AG04450 (cell line): Measurements from ENCODE around the gene DSCAML1. TPM values are rescaled to one million over a fixed set of nuclear protein-coding genes. Genes with fewer than 3 reads are reported as not detected.

Experiments
- CTCF ChIA-PET: fragments of 300-600, 350-600 bp; formaldehyde crosslinking; extraction: SDS; loops from one replicate; lab custom pipeline; 2022; ENCODE audit warnings: antibody characterized with exemption, inconsistent platforms; lab: Charles Lee
- POLR2A ChIA-PET: fragments of 350-600 bp; formaldehyde crosslinking; extraction: SDS; loops from one replicate; lab custom pipeline; 2021; ENCODE audit warnings: antibody characterized with exemption, inconsistent platforms; lab: Yijun Ruan, JAX
- DNase-seq: peaks from one replicate; pipeline ENCODE4 v3.0.0-alpha.2; 2011; ENCODE audit warnings: low read depth, low spot score
- H3K27ac ChIP-seq: one replicate; pipeline ENCODE4 v1.5.1; 2012; ENCODE audit warnings: low read depth, low read length, control low read depth
- H3K27me3 ChIP-seq: one replicate; pipeline ENCODE4 v1.6.0; 2012; ENCODE audit warnings: low read length; ENCODE audit not compliant: control insufficient read depth, insufficient read depth
- H3K4me3 ChIP-seq: 2 replicates; pipeline ENCODE4 v1.5.1; 2011; ENCODE audit warnings: mild to moderate bottlenecking, low read depth, low read length, control low read depth
- H3K9me3 ChIP-seq: 2 replicates; pipeline ENCODE4 v1.5.1; 2012; ENCODE audit warnings: low read length; ENCODE audit not compliant: control insufficient read depth, insufficient read depth
- CTCF ChIP-seq: IDR thresholded peaks from 2 replicates; pipeline ENCODE4 v1.5.1; 2011; ENCODE audit warnings: low read depth, low read length, control low read depth, inconsistent platforms
- polyA plus RNA-seq: library from polyadenylated mRNA; depleted of rRNA; stranded (reverse); fragments of >200 nt; gene quantifications from 2 replicates; pipeline ENCODE4 v1.2.3, GENCODE V29; 2011

Gene DSCAML1
- polyA plus RNA-seq, 1 experiment = not detected

DNA sequence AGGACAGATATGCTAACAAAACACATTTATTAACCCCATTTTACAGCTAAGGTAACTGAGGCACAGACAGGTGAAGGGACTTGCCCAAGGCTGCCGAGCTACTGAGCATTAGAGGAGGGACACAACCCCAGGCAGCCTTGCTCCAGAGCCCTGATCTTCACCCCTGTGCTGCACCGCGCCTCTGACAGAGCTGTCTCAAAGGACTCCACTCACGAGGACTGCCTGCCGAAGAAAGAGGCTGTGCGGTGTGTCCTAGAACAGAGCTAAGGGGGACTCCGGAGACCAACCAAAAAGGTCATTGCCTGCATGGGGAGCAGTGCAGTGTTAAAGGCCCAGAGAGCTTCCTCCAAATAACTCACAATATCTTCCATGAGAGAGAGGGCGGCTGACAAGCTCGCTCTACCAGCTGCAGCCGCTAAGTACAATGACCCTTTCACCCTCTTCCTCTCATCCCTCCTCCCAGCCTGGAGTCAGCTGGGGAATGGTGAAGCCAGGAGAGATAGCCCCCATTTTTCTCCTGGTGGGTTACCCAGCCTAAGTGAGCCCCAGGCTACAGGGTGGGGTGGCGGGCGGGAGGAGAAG, 119.2 kb downstream of the DSCAML1 start:
- POLR2A ChIA-PET = no interaction called here
- Histone ChIP-seq H3K4me3 (no peak overlapping the region), H3K27me3 (peaks cover 13% of the 10 kb centered on the region), H3K27ac (no peak overlapping the region), H3K9me3 (no peaks in the 10 kb centered on the region)
- CTCF ChIA-PET = no interaction called here
- DNase-seq = no peak
- TF ChIP-seq CTCF = no peak

- no peak for DNase-seq
- Histone ChIP-seq H3K27me3 (peaks cover 13% of the 10 kb centered on the region), H3K9me3 (no peaks in the 10 kb centered on the region), H3K4me3 (no peak overlapping the region), H3K27ac (no peak overlapping the region)
- CTCF ChIA-PET = no interaction called here
- POLR2A ChIA-PET = interaction anchor here (0.7 kb wide), 1 partner anchor 251 kb away, joined by 6 read pairs; no protein-coding TSS in a partner anchor
- TF ChIP-seq CTCF = no peak
Measured at GRCh38 chr11:117676501-117676900, 120.5 kb downstream of the DSCAML1 start.

- no peak for TF ChIP-seq CTCF
- no peak overlapping the region for H3K4me3 ChIP-seq
- no peak for DNase-seq
- ChIA-PET POLR2A (no interaction called here), CTCF (no interaction called here)
- H3K27me3 ChIP-seq = peaks cover 17% of the 10 kb centered on the region
- no peak overlapping the region for H3K27ac ChIP-seq
- no peaks in the 10 kb centered on the region for H3K9me3 ChIP-seq
Measured at GRCh38 chr11:117673602-117674001, 123.4 kb downstream of the DSCAML1 start.

DNA sequence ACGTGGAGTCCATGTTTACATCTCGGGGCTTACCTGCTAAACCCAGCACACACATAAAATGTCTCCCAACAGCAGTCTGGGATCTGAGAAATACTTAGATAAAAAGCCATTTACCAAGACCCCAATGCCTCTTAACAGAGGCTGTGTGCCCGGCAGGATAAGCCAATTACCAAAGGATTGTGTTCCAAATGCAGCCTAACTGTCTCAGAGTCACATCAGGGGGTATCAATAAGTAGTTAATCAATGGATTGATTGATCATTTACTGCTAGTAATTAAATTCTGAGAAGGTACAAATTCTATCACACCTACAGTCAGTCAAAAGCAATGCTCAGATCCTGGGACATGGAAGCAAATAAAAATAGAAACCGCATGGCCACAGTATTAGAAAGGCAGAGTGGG, 125.6 kb downstream of the DSCAML1 start:
- peaks cover 16% of the 10 kb centered on the region for H3K27me3 ChIP-seq
- TF ChIP-seq CTCF = no peak
- no peak overlapping the region for H3K27ac ChIP-seq
- DNase-seq = no peak
- ChIA-PET CTCF (no interaction called here), POLR2A (no interaction called here)
- no peaks in the 10 kb centered on the region for H3K9me3 ChIP-seq
- no peak overlapping the region for H3K4me3 ChIP-seq

- H3K27me3 ChIP-seq = peaks cover 13% of the 10 kb centered on the region
- H3K27ac ChIP-seq = no peak overlapping the region
- no peak overlapping the region for H3K4me3 ChIP-seq
- TF ChIP-seq CTCF = no peak
- POLR2A ChIA-PET = no interaction called here
- no peak for DNase-seq
- no peaks in the 10 kb centered on the region for H3K9me3 ChIP-seq
- CTCF ChIA-PET = no interaction called here
Measured at GRCh38 chr11:117670924-117671323, 126.1 kb downstream of the DSCAML1 start.
